DOHH2 (cell line): ENCODE data around the gene COL4A2.

ENCODE experiments used
- CTCF ChIP-seq: fragments of 200-600 bp; sonication (generic); IDR thresholded peaks from one replicate; pipeline ENCODE4 v1.5.1; 2014; ENCODE audit warnings: antibody characterized with exemption, mild to moderate bottlenecking, low read depth, low read length; ENCODE audit not compliant: poor library complexity, severe bottlenecking
- EZH2phosphoT487 ChIP-seq: fragments of 200-600 bp; sonication (generic); IDR thresholded peaks from 2 replicates; pipeline ENCODE4 v1.6.1; 2017; ENCODE audit warnings: borderline replicate concordance, mild to moderate bottlenecking, antibody characterized with exemption, low read length, moderate library complexity, mixed read lengths

DNA sequence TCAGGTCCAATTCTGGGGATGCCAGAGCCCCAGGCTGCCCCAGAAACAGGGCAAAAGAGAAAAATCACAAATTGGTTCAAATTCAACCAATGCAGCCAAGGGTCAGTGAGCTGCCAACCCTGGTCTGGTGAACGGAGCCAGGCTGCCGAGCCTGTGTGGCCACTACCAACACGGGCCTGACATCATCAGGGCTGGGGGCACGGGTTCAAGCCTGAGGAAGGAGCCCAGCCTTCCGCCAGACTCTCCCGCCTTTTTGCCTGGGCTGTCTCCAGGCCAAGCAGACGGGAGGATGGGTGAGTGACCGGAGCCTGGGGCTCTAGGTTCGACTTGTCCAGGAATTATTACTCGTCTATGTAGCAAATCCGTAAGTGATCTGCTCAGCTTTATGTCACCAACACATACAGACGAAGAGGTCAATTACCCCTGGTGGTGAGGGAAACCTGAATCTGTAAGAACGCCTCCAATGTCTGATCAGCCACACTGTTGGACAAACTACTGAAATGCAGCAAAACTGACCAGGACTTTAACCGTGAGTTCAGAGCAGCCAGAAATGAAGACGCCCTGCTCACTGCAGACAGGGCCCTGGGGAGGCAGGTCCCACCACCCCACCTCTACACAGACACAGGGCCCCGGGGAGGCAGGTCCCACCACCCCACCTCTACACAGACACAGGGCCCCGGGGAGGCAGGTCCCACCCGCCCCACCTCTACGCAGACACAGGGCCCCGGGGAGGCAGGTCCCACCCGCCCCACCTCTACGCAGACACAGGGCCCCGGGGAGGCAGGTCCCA, 222.6 kb downstream of the COL4A2 start:
- TF ChIP-seq CTCF (no peak), EZH2phosphoT487 (no peak)
